Esophagus squamous epithelium (tissue), 4 donors: ENCODE measurements around the gene GCSAML.

Experiments used
- CTCF ChIP-seq, 6 experiments: fragments of 450-650 bp in 4 of 6; fragments of 200-600 bp in 2 of 6; sonication (generic) in 2 of 6; IDR thresholded peaks; one replicate each; pipeline ENCODE4 v1.5.1; 2016 to 2019; ENCODE audit warnings: antibody characterized with exemption in 6 of 6, mild to moderate bottlenecking in 4 of 6, moderate library complexity in 4 of 6
- POLR2A ChIP-seq, 4 donors: fragments of 450-650 bp; IDR thresholded peaks; one replicate each; pipeline ENCODE4 v1.6.1; 2017; ENCODE audit warnings: antibody characterized with exemption in 4 of 4, mild to moderate bottlenecking in 4 of 4, moderate library complexity in 3 of 4

- TF ChIP-seq CTCF (IDR thresholded peaks at IDR 0.05), result no peak
- no peak for TF ChIP-seq POLR2A (IDR thresholded peaks at IDR 0.05)
Observed at GRCh38 chr1:247551721-247552120, 2.8 kb downstream of the GCSAML start.
